Activated CD8-positive, alpha-beta T cell treated with anti-CD3 and anti-CD28 coated beads for 36 hours (primary cell): ENCODE data around the gene WDFY2. TPM values are rescaled to one million over a fixed set of nuclear protein-coding genes. Genes with fewer than 3 reads are reported as not detected.

Source experiments
- ATAC-seq: fragments of 200-7000 bp; cut with Tn5 transposase; one replicate; pipeline ENCODE4 v1.10.0; 2021; ENCODE audit warnings: mild to moderate bottlenecking, moderate library complexity
- CTCF ChIA-PET: fragments of 350-600 bp; sonication (Branson Sonifier 250); formaldehyde crosslinking; loops from one replicate; lab custom pipeline; 2021; ENCODE audit warnings: antibody characterized with exemption; lab: Charles Lee
- POLR2A ChIA-PET: fragments of 350-600 bp; sonication (Branson Sonifier 250); formaldehyde crosslinking; loops from one replicate; lab custom pipeline; 2021; ENCODE audit warnings: antibody characterized with exemption; lab: Charles Lee
- DNase-seq: peaks from one replicate; pipeline ENCODE4 v3.0.0-alpha.2; 2020
- H3K27ac Mint-ChIP-seq: one replicate; pipeline ENCODE4 v1.8.0; 2021; ENCODE audit warnings: mild to moderate bottlenecking, mixed read lengths
- H3K27me3 Mint-ChIP-seq: one replicate; pipeline ENCODE4 v1.8.0; 2021; ENCODE audit warnings: mixed read lengths
- H3K36me3 Mint-ChIP-seq: one replicate; pipeline ENCODE4 v1.8.0; 2021; ENCODE audit warnings: low read depth, mixed read lengths
- H3K4me1 Mint-ChIP-seq: one replicate; pipeline ENCODE4 v1.8.0; 2021; ENCODE audit warnings: low read depth, mixed read lengths
- H3K4me3 Mint-ChIP-seq: one replicate; pipeline ENCODE4 v1.8.0; 2021; ENCODE audit warnings: mild to moderate bottlenecking, moderate library complexity, mixed read lengths
- H3K9me3 Mint-ChIP-seq: one replicate; pipeline ENCODE4 v1.8.0; 2021; ENCODE audit warnings: mixed read lengths
- CTCF ChIP-seq: fragments of 200-600 bp; IDR thresholded peaks from one replicate; pipeline ENCODE4 v1.8.0; 2022; ENCODE audit warnings: antibody characterized with exemption, mild to moderate bottlenecking
- intact Hi-C: fragments of 100-400 bp; cut with micrococcal nuclease; formaldehyde crosslinking; loops from one replicate; pipeline ENCODE4 v1.10.0; 2022
- total RNA-seq, 2 experiments: library from RNA; stranded (reverse); gene quantifications; one replicate each; pipeline ENCODE4 v1.2.3, GENCODE V29; 2021

Gene WDFY2
- total RNA-seq, 2 experiments from 2014 or later = 11.2 to 11.6 TPM

DNA sequence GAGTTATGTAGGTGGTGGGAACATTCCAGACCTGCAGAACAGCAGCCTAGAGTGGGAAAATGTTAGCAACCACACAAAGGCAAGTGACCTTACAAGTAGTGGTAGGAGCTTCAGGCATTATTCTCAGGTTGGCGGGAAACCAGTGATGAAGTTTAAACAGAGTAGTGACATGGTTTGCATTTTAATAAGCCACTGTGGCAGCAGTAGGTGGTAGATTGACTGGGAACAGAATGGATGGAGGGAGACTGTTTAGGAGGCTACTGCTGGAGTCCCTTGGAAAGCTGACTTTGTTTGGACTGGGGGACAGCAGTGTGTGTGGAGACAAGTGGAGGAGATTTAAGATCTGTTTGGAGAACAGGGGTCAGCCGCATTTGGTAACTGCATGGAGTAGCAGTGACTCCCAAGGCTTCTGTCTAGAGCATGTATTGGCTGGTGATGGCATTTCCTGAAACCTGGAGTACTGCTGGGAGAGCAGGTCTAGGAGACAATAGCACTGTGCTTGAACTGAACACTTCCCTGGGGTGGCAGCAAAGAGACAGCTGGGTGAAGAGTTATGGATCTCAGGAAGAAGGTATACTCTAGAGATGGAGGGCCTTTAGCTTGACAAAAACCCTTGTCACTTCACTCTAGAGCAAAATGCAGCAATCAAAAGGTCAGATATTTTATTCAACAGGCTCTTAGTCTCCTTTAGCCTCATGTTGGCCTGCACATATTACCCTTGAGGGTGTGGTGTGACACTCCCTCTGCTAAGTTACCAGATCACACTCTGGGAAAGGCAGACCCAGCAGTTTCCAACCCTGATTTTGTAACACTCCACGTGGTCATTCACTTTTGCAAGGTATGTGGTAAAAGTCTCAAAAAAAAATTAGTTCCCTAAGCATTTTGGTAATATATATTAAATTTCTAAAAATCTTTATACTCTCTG is 149.4 kb downstream of the WDFY2 start:
- Mint-ChIP-seq H3K4me1 (peaks cover 12% of the 10 kb centered on the region), H3K27ac (no peak overlapping the region), H3K9me3 (no peaks in the 10 kb centered on the region), H3K4me3 (no peak overlapping the region), H3K36me3 (peaks cover 4% of the 10 kb centered on the region), H3K27me3 (no peaks in the 10 kb centered on the region)
- TF ChIP-seq CTCF = no peak
- DNase-seq = no peak
- intact Hi-C loops = loop anchor here (10.0 kb wide), 1 partner anchor 119 kb away; no protein-coding TSS in a partner anchor
- no peak for ATAC-seq
- ChIA-PET CTCF (no interaction called here), POLR2A (interaction anchor here (1.5 kb wide), 1 partner anchor 9 kb away, joined by 3 read pairs; no protein-coding TSS in a partner anchor)

DNA sequence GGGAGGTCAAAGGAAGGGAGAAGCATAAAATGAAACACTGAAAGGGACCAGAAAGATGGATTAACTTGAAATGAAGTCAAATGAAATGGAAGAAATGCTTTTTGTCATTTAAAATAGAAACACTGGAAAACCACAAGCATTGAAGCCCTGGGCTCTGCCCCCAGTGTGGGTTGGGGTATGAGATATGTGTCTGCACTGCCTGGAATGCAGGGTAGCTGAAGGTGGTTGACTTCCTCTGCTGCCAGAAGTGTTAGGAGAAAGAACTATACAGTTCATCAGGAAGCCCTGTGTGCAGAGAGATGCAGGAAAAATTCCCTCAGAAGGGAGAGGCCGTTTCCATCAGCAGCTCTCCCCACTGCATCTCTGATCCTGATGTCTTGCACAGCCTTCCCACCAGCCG is 150.5 kb downstream of the WDFY2 start:
- Mint-ChIP-seq H3K9me3 (no peaks in the 10 kb centered on the region), H3K27ac (no peak overlapping the region), H3K27me3 (no peaks in the 10 kb centered on the region), H3K4me3 (no peak overlapping the region), H3K36me3 (peaks cover 15% of the 10 kb centered on the region), H3K4me1 (peaks cover 18% of the 10 kb centered on the region)
- no peak for DNase-seq
- intact Hi-C loops = loop anchor here (10.0 kb wide), 1 partner anchor 120 kb away; no protein-coding TSS in a partner anchor
- no peak for ATAC-seq
- ChIA-PET CTCF (no interaction called here), POLR2A (no interaction called here)
- no peak for TF ChIP-seq CTCF

GRCh38 chr13:51737609-51738008 is 153.3 kb downstream of the WDFY2 start:
- ATAC-seq = peak; percentile 34
- H3K27ac Mint-ChIP-seq = peak overlapping the region; percentile 70
- CTCF ChIA-PET = no interaction called here
- H3K27me3 Mint-ChIP-seq = no peaks in the 10 kb centered on the region
- peaks cover 24% of the 10 kb centered on the region for H3K36me3 Mint-ChIP-seq
- POLR2A ChIA-PET = no interaction called here
- intact Hi-C loops = loop anchor here (10.0 kb wide), 1 partner anchor 123 kb away; no protein-coding TSS in a partner anchor
- H3K4me1 Mint-ChIP-seq = peaks cover 28% of the 10 kb centered on the region
- no peak for TF ChIP-seq CTCF
- peak; percentile 35 for DNase-seq
- no peak overlapping the region for H3K4me3 Mint-ChIP-seq
- H3K9me3 Mint-ChIP-seq = no peaks in the 10 kb centered on the region

DNA sequence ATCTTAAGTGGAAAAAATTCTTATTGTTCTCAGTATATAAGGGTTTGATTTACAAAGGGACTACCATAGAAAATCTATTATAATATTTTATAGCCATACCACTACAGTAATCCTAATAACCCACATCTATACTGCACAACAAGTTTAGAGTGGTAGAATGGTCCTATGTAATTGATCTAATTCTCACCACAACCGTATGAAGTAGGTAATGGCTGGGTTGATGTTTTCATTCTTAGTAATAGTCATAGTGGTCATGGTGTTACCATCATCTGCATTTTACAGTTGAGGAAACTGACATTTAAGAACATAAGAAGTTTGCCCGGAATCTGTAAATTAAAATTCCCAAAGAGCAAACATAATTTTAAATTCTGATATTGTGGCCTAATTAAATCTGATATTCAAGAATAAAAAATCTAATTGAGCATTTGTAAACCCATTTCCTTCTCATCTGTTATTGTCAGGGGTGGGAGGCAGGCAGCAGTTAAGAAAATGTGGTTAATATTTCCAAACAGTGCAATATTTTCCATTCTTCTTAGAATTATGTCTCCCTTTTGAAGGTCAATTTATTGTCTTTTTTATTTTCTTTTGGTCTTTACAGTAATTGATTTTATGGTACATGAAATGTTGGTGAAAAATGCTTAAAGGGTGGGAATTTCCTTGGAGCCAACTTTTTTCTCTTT is 154.1 kb downstream of the WDFY2 start:
- peak; percentile 80 for ATAC-seq

More for the DNA sequence above, 154.1 kb downstream of the WDFY2 start:
- Mint-ChIP-seq H3K36me3 (peaks cover 23% of the 10 kb centered on the region), H3K27me3 (no peaks in the 10 kb centered on the region), H3K4me1 (peaks cover 28% of the 10 kb centered on the region), H3K4me3 (no peak overlapping the region), H3K27ac (peak overlapping the region; percentile 68), H3K9me3 (no peaks in the 10 kb centered on the region)
- TF ChIP-seq CTCF = no peak
- CTCF ChIA-PET = no interaction called here
- intact Hi-C loops = loop anchor here (10.0 kb wide), 1 partner anchor 124 kb away; no protein-coding TSS in a partner anchor
- no peak for DNase-seq
- POLR2A ChIA-PET = no interaction called here
